NCI-H2196 (cell line): Measurements from ENCODE around the gene NELFB.

Experiments used
- DNase-seq: peaks from one replicate; lab custom pipeline; 2025; ENCODE audit not compliant: unreplicated experiment; lab: John Stamatoyannopoulos, UW

The NELFB gene

GRCh38 chr9:137223078-137223970 is 31.8 kb upstream of the NELFB start:
- DNase-seq, result peak; percentile 97

GRCh38 chr9:137224830-137225694 is 30.1 kb upstream of the NELFB start, which contains the start of gene CYSRT1:
Gene CYSRT1, plus strand, starts transcription at chr9:137225174. Its CDS starts 448 bp downstream, at chr9:137225622.
- DNase-seq, result no peak

DNA sequence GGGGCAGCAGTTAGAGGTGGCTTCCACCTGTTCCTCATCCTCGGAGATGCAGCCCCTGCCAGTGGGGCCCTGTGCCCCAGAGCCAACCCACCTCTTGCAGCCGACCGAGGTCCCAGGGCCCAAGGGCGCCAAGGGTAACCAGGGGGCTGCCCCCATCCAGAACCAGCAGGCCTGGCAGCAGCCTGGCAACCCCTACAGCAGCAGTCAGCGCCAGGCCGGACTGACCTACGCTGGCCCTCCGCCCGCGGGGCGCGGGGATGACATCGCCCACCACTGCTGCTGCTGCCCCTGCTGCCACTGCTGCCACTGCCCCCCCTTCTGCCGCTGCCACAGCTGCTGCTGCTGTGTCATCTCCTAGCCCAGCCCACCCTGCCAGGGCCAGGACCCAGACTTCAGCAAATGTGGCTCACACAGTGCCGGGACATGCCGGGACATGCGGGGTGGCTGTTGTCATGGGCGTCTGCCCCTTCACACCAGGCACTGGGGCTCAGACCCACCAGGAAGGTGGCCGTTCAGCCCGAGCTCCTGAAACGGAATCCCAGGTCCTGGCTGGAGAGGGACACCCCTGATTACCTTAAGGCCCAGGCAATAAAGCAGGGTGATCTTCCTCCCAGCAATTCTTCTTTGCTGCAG is 29.3 kb upstream of the NELFB start:
- no peak for DNase-seq

- no peak for DNase-seq
Measured at GRCh38 chr9:137226338-137227053, 28.6 kb upstream of the NELFB start.

GRCh38 chr9:137227054-137227852 is 27.9 kb upstream of the NELFB start, which contains the start of gene RNF224:
Gene RNF224, plus strand, starts transcription at chr9:137227502. Its CDS starts 834 bp downstream, at chr9:137228336.
- peak; percentile 84 for DNase-seq

DNA sequence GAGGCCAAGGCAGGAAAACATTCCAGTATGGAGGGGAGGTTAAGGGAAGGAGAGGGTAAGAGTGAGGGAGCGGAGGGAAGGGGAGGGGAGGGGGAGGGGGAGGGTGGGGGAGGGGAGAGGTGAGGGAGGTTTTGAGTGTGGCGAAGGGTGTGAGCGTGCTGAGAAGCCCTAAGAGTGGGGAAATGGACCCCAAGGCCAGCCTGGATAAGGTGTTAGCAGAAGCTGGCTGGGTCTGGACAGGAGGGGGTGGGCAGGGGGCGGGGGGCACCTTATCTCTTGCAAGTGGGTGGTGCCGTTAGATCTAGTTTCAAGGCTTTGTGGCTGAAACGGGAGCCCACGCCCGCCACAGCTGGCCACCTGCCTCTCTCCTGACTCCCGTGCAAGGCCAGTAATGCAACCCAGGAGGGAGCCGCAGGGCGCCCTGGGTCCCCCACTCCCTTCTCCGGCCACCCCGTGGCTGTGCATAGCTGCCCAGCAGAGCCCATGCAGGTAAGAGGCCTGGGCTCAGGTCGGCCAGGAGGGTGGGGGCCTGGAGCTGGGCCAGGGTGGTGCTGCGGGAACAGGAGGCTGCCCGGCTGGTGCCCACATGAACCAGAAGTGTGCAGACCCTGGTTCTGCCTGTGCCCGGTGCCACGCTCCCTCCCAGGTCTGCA is 27.1 kb upstream of the NELFB start:
- peak; percentile 20 for DNase-seq

GRCh38 chr9:137228506-137228967 is 26.6 kb upstream of the NELFB start:
- DNase-seq, result peak; percentile 66

DNA sequence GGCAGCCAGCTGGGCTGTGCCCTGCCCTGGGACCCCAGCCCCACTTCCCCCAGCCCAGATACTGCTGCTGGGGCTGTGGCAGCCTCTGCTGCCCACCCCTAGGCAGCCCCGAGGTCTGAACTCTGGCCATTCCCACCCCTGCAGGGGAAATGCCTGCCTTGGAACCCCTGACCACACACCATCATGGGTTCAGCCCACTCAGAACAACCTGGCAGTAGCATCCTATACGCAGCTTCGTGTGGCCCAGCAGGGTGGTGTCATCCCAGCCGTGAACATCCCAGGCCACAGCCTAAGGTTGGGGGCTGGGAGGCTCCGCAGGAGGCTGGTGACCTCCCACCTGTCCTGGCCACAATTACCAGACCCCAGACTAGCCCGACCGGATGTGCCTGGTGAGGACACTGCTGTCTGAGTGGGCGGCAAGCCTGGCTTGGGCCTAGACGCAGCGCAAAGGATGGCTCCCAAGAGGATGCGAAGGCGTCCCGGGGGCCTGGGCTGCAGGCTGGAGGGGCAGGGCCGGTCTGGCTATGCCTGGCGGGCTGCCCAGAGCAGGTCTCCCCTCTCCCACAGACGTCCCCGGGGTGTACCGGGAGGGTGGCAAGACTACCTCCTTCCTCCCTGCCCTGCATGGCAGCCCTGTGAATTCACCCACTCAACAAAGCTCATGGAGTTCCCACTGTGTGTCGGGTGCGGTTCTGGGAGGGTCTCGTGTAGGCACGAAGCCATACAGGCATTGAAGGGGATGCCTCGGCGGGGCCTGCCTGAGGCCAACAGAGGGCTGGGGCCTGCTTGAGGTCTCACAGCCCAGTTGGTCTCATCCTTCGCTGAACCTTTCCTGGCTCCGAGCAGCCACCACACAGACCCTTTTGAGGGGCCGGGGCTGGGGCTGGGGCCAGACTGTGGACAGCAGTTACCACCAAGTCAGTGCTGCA is 25.9 kb upstream of the NELFB start:
- DNase-seq, result no peak

GRCh38 chr9:137229903-137230704 is 25.0 kb upstream of the NELFB start:
- DNase-seq, result no peak

DNA sequence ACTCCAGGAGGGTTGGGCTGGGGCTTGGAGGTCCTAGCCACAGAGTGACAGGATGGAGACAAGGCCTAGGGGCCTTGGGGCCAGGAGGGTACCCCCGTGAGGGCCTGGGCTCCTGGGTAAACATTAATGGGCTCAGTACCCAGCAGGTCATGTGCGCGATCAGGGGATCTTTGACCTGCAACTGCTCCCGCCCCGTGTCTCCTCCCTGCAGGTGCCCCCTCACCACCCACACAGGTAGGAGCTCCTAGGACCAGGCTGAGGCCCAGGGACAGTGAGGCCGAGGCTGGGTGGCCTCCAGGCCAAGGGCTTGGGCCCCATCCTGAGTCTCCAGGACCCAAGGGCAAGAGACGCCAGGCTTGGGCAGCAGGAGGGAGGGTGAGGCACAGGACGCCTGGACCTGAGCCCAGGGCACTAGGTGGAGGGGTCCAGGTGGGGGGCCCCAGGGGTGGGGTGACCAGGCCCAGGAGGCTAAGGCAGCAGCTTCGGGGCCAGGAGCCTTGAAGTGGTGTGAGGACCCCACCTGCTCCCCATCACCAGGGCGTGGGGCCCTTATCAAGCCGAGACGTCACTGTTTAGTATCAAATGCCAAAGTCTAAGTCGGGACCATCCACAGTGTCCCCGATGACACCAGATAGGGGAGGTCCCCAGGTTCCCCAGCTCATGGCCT is 24.3 kb upstream of the NELFB start, which contains the start of gene SLC34A3:
SLC34A3 (plus strand) TSS at position 197 of the 667 bp plus-strand sequence. CDS start 802 bp downstream, outside the sequence.
- no peak for DNase-seq

DNA sequence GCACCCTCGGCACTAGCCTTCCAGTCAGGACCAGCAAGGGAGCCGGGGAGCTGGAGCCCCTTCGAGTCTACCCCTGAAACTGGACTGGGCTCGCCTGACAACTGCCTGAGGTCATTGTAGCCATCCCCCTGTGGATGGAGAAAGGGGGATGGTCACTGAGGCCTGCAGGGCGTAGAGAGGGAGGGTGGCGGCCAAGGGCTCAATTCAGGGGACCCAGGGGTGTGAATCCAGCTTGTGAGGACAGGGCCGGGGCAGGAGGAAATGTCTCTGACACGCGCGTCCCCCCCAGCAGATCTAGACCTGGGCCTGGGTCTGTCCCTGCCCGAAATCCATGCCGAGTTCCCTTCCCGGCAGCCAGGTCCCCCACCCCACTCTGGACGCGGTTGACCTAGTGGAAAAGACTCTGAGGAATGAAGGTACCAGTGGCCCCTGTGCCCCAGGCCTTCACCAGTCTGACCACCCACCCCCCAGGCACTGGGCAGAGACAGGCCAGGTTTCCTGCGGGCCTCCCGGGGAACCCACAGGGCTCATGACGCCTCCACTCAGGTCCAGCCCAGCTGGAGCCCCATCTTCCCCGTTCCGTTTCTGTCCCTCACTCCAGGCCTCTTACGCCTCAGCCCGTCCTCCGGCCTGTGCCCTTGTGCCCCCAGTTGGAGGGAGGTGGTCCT is 23.6 kb upstream of the NELFB start:
- DNase-seq, result no peak

- no peak for DNase-seq
Measured at GRCh38 chr9:137232101-137232500, 23.0 kb upstream of the NELFB start.

DNA sequence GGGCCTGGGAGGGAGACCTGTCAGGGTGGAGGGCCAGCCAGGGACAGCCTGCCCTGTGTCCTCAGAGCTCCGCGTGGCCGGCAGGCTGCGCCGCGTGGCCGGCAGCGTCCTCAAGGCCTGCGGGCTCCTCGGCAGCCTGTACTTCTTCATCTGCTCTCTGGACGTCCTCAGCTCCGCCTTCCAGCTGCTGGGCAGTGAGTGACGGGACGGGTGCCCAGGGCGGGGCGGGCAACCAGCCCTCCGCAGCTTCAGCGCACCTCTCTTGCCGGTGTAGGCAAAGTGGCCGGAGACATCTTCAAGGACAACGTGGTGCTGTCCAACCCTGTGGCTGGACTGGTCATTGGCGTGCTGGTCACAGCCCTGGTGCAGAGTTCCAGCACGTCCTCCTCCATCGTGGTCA is 22.6 kb upstream of the NELFB start:
- no peak for DNase-seq

- no peak for DNase-seq
Measured at GRCh38 chr9:137233143-137233980, 21.8 kb upstream of the NELFB start.

DNA sequence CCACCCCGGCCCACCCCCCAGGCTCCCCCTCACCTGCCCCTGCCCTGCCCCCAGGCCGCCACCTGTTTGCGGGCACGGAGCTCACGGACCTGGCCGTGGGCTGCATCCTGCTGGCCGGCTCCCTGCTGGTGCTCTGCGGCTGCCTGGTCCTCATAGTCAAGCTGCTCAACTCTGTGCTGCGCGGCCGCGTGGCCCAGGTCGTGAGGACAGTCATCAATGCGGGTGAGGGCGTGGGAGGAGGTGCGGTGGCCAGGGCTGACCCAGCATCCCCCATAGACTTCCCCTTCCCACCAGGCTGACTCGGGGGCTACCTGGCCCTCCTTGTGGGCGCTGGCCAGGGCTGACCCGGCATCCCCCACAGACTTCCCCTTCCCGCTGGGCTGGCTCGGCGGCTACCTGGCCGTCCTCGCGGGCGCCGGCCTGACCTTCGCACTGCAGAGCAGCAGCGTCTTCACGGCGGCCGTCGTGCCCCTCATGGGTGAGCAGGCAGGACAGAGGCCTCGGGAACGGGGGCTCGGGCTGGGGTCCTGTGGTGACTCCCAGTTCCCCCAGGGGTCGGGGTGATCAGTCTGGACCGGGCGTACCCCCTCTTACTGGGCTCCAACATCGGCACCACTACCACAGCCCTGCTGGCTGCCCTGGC is 21.0 kb upstream of the NELFB start:
- no peak for DNase-seq
